SK-N-MC (cell line): ENCODE measurements around the gene RAPGEF2.

Source experiments
- DNase-seq: peaks from one replicate; pipeline ENCODE4 v3.0.0-alpha.2; 2011; ENCODE audit warnings: low read depth, low spot score
- H3K27ac ChIP-seq: fragments of 200-600 bp; sonication (generic); 2 replicates; pipeline ENCODE4 v1.5.1; 2016; ENCODE audit warnings: mixed run types
- H3K36me3 ChIP-seq: fragments of 200-600 bp; sonication (generic); 2 replicates; pipeline ENCODE4 v1.6.1; 2017; ENCODE audit warnings: antibody characterized with exemption, low read length, mixed read lengths; ENCODE audit not compliant: insufficient read depth
- H3K4me3 ChIP-seq: fragments of 200-600 bp; sonication (generic); 2 replicates; pipeline ENCODE4 v1.5.1; 2016
- H3K9ac ChIP-seq: fragments of 200-600 bp; sonication (generic); 2 replicates; pipeline ENCODE4 v1.8.0; 2017; ENCODE audit warnings: mixed run types, mixed read lengths; ENCODE audit not compliant: insufficient read length
- H3K9me3 ChIP-seq: fragments of 200-600 bp; sonication (generic); 2 replicates; pipeline ENCODE4 v1.6.1; 2017; ENCODE audit warnings: low read depth, mild to moderate bottlenecking, antibody characterized with exemption, low read length, moderate library complexity, mixed read lengths
- EZH2 ChIP-seq: fragments of 200-600 bp; sonication (generic); IDR thresholded peaks from one replicate; pipeline ENCODE4 v1.6.1; 2017; ENCODE audit warnings: antibody characterized with exemption
- FOXP2 ChIP-seq: optimal IDR thresholded peaks from 2 replicates; pipeline ENCODE3; 2011; ENCODE audit warnings: mild to moderate bottlenecking, moderate library complexity; ENCODE audit not compliant: insufficient read depth; ENCODE audit errors: extremely low read length, control extremely low read depth
- POLR2AphosphoS5 ChIP-seq: IDR thresholded peaks from 2 replicates; pipeline ENCODE4 v1.6.1; 2012; ENCODE audit warnings: mild to moderate bottlenecking, low read depth, low read length, borderline replicate concordance

RAPGEF2 gene

GRCh38 chr4:159096434-159096833, 6.4 kb upstream of the RAPGEF2 start:
- H3K27ac ChIP-seq: no peak overlapping the region
- no peak overlapping the region for H3K4me3 ChIP-seq
- DNase-seq: no peak
- no peak overlapping the region for H3K9ac ChIP-seq
- no peaks in the 10 kb centered on the region for H3K9me3 ChIP-seq
- no peak for TF ChIP-seq FOXP2
- no peak for TF ChIP-seq EZH2
- TF ChIP-seq POLR2AphosphoS5: no peak
- H3K36me3 ChIP-seq: no peaks in the 10 kb centered on the region

GRCh38 chr4:159097144-159097543, 5.7 kb upstream of the RAPGEF2 start:
- Histone ChIP-seq H3K4me3 (no peak overlapping the region), H3K36me3 (no peaks in the 10 kb centered on the region), H3K27ac (no peak overlapping the region), H3K9me3 (no peaks in the 10 kb centered on the region), H3K9ac (no peak overlapping the region)
- TF ChIP-seq POLR2AphosphoS5 (no peak), FOXP2 (no peak), EZH2 (no peak)
- no peak for DNase-seq

- Histone ChIP-seq H3K4me3 (no peak overlapping the region), H3K9me3 (no peaks in the 10 kb centered on the region), H3K9ac (no peak overlapping the region), H3K36me3 (no peaks in the 10 kb centered on the region), H3K27ac (no peak overlapping the region)
- no peak for DNase-seq
- TF ChIP-seq EZH2: no peak
- no peak for TF ChIP-seq FOXP2
- no peak for TF ChIP-seq POLR2AphosphoS5
Observed at GRCh38 chr4:159097785-159098184, 5.1 kb upstream of the RAPGEF2 start.

- no peaks in the 10 kb centered on the region for H3K9me3 ChIP-seq
- no peak overlapping the region for H3K9ac ChIP-seq
- no peak for DNase-seq
- no peaks in the 10 kb centered on the region for H3K36me3 ChIP-seq
- TF ChIP-seq POLR2AphosphoS5 (no peak), FOXP2 (no peak), EZH2 (no peak)
- no peak overlapping the region for H3K27ac ChIP-seq
- no peak overlapping the region for H3K4me3 ChIP-seq
Observed at GRCh38 chr4:159098482-159099127, 4.3 kb upstream of the RAPGEF2 start.

- Histone ChIP-seq H3K9ac (peak overlapping the region; percentile 35), H3K36me3 (no peaks in the 10 kb centered on the region), H3K4me3 (peak overlapping the region; percentile 95), H3K27ac (no peak overlapping the region), H3K9me3 (no peaks in the 10 kb centered on the region)
- no peak for DNase-seq
- TF ChIP-seq EZH2: no peak
- TF ChIP-seq POLR2AphosphoS5: no peak
- TF ChIP-seq FOXP2: no peak
Observed at GRCh38 chr4:159101988-159102621, 774 bp upstream of the RAPGEF2 start.

- no peaks in the 10 kb centered on the region for H3K9me3 ChIP-seq
- no peaks in the 10 kb centered on the region for H3K36me3 ChIP-seq
- TF ChIP-seq EZH2: no peak
- TF ChIP-seq FOXP2: no peak
- no peak for TF ChIP-seq POLR2AphosphoS5
- H3K4me3 ChIP-seq: peak overlapping the region; percentile 95
- peak overlapping the region; percentile 82 for H3K9ac ChIP-seq
- DNase-seq: no peak
- H3K27ac ChIP-seq: no peak overlapping the region
Observed at GRCh38 chr4:159103384-159103990, 608 bp downstream of the RAPGEF2 start.

GRCh38 chr4:159104694-159105414, 2.0 kb downstream of the RAPGEF2 start:
- no peak overlapping the region for H3K27ac ChIP-seq
- H3K4me3 ChIP-seq: peak overlapping the region; percentile 86
- no peak for TF ChIP-seq POLR2AphosphoS5
- TF ChIP-seq FOXP2: no peak
- TF ChIP-seq EZH2: no peak
- H3K9me3 ChIP-seq: no peaks in the 10 kb centered on the region
- DNase-seq: peak; percentile 12
- H3K9ac ChIP-seq: peak overlapping the region; percentile 58
- H3K36me3 ChIP-seq: no peaks in the 10 kb centered on the region

GRCh38 chr4:159105761-159106243, 2.9 kb downstream of the RAPGEF2 start:
- no peak overlapping the region for H3K27ac ChIP-seq
- TF ChIP-seq FOXP2: no peak
- no peak for TF ChIP-seq EZH2
- no peak for TF ChIP-seq POLR2AphosphoS5
- no peaks in the 10 kb centered on the region for H3K36me3 ChIP-seq
- no peaks in the 10 kb centered on the region for H3K9me3 ChIP-seq
- no peak for DNase-seq
- no peak overlapping the region for H3K9ac ChIP-seq
- peak overlapping the region; percentile 86 for H3K4me3 ChIP-seq
